Natural killer cell treated with Interleukin-12 subunit alpha and Interleukin-12 subunit beta and Interleukin-15 and Interleukin-18, amount 100 ng/mL, for 72 hours (primary cell): Measurements from ENCODE around the gene ETF1. TPM values are rescaled to one million over a fixed set of nuclear protein-coding genes. Genes with fewer than 3 reads are reported as not detected.

Experiments used
- ATAC-seq, 2 donors: fragments of 150-1000 bp; cut with Tn5 transposase in 1 of 2; sonication (Bioruptor Pico), chemical (Tn5 transposase) in 1 of 2; 2 replicates each; pipeline ENCODE4 v1.10.0; 2021
- DNase-seq: peaks from one replicate; pipeline ENCODE4 v3.0.0; 2022; ENCODE audit warnings: low spot score
- H3K27ac Mint-ChIP-seq, 2 donors: 1 replicate in 1 of 2; 2 replicates in 1 of 2; pipeline ENCODE4 v1.8.0; 2022; ENCODE audit warnings: mixed read lengths in 2 of 2, mild to moderate bottlenecking in 1 of 2, moderate library complexity in 1 of 2
- H3K27me3 Mint-ChIP-seq, 2 donors: 1 replicate in 1 of 2; 2 replicates in 1 of 2; pipeline ENCODE4 v1.8.0; 2022; ENCODE audit warnings: mixed read lengths in 2 of 2
- H3K36me3 Mint-ChIP-seq: one replicate; pipeline ENCODE4 v1.8.0; 2022; ENCODE audit warnings: mixed read lengths
- H3K4me1 Mint-ChIP-seq, 2 donors: 1 replicate in 1 of 2; 2 replicates in 1 of 2; pipeline ENCODE4 v1.8.0; 2022; ENCODE audit warnings: low read depth in 2 of 2, mixed read lengths in 2 of 2, mild to moderate bottlenecking in 1 of 2
- H3K4me3 Mint-ChIP-seq: one replicate; pipeline ENCODE4 v1.8.0; 2022; ENCODE audit warnings: mixed read lengths
- H3K9me3 Mint-ChIP-seq: 2 replicates; pipeline ENCODE4 v1.8.0; 2022; ENCODE audit warnings: mixed read lengths
- total RNA-seq, 2 donors: library from RNA; stranded (reverse); gene quantifications; one replicate each; pipeline ENCODE4 v1.2.3, GENCODE V29; 2022

ETF1 gene
- total RNA-seq, 2 donors from 2014 or later, result 150 to 167 TPM

DNA sequence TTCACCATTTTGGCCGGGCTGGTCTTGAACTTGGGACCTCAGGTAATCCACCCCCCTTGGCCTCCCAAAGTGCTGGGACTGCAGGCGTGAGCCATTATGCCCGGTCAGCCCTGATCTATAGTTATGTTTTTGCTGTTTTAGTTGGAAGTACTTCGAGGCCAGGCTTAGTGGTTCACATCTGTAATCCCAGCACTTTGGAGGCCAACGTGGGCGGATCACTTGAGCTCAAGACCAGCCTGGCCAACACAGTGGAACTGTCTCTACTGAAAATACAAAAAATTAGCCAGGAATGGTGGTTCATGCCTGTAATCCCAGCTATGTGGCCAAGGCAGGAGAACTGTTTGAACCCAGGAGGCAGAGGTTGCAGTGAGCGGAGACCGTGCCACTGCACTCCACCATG lies 30.2 kb upstream of the ETF1 start:
- peak overlapping the region; percentile 96 for H3K4me3 Mint-ChIP-seq
- peak overlapping the region; percentile 99 to 100 for H3K27ac Mint-ChIP-seq
- H3K27me3 Mint-ChIP-seq, result no peaks in the 10 kb centered on the region
- peaks cover 39% of the 10 kb centered on the region for H3K36me3 Mint-ChIP-seq
- no peaks in the 10 kb centered on the region for H3K9me3 Mint-ChIP-seq
- DNase-seq (no peak), ATAC-seq (no peak)
- peaks cover 33 to 42% of the 10 kb centered on the region in 2 donors for H3K4me1 Mint-ChIP-seq

DNA sequence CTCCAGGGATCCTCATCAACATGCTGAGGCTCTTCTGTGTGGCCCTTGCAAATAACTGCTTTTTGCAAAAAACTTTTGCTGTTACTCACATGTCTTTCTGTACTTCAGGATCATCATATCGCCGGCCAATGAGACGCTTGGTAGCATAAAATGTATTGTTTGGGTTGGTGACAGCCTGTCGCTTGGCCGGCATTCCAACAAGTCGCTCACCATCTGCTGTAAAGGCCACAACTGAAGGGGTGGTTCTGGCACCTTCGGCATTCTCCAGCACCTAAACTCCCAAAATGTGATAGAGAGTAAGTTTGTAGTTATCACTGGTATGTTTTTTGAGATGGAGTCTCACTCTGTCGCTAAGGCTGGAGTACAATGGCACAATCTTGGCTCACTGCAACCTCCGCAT lies 27.8 kb upstream of the ETF1 start:
- H3K4me3 Mint-ChIP-seq, result peak overlapping the region; percentile 20
- H3K27me3 Mint-ChIP-seq, result no peaks in the 10 kb centered on the region
- no peaks in the 10 kb centered on the region for H3K9me3 Mint-ChIP-seq
- no peak for ATAC-seq
- DNase-seq, result no peak
- peaks cover 51 to 57% of the 10 kb centered on the region in 2 donors for H3K4me1 Mint-ChIP-seq
- no peak overlapping the region for H3K27ac Mint-ChIP-seq
- peaks cover 56% of the 10 kb centered on the region for H3K36me3 Mint-ChIP-seq

DNA sequence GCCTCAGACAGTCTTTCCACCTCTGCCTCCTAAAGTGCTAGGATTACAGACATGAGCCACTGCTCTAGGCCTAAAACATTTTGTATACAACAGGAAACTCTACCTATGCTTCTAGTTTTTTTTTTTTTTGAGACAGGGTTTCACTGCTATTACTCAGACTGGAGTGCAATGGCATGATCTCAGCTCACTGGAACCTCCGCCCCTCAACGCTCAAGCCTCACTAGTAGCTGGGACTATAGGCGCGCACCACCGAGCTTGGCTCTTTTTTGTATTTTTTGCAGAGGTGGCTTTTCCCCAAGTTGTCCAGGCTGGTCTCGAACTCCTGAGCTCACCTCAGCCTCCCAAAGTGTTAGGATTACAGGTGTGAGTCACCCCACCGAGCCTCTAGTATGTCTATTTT lies 26.7 kb upstream of the ETF1 start:
- peaks cover 51 to 60% of the 10 kb centered on the region in 2 donors for H3K4me1 Mint-ChIP-seq
- no peak for ATAC-seq
- peaks cover 58% of the 10 kb centered on the region for H3K36me3 Mint-ChIP-seq
- H3K27ac Mint-ChIP-seq, result no peak overlapping the region
- no peaks in the 10 kb centered on the region for H3K9me3 Mint-ChIP-seq
- no peak for DNase-seq
- no peaks in the 10 kb centered on the region for H3K27me3 Mint-ChIP-seq
- H3K4me3 Mint-ChIP-seq, result peak overlapping the region; percentile 6

DNA sequence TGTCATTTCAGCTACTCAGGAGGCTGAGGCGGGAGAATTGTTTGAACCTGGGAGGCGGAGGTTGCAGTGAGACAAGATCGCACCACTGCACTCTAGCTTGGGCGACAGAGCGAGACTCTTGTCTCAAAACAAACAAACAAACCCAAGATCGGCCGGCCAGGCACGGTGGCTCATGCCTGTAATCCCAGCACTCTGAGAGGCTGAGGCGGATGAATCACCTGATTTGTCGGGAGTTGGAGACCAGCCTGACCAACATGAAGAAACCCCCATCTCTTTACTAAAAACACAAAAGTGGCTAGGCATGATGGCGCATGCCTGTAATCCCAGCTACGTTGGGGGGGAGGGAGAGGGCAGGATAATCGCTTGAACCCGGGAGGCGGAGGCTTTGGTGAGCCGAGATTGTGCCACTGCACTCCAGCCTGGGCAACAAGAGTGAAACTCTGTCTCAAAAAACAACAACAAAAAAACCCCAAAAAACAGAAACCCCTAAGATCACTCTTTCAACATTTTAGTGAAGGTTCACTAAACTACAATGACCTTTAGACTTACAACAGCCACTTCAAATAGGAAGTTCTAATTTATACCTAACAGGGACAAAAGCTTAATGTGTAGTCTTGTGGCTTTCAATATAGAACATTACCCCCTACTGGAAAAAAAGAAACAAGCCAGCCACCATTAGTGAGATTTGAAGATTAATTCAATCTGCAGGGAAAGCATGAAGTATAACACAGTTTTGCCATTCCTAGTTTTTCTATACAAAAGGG lies 25.2 kb upstream of the ETF1 start:
- Mint-ChIP-seq H3K9me3 (no peaks in the 10 kb centered on the region), H3K27ac (peak overlapping the region; percentile 88), H3K4me3 (peak overlapping the region; percentile 76), H3K4me1 (peaks cover 58 to 61% of the 10 kb centered on the region in 2 donors), H3K27me3 (no peaks in the 10 kb centered on the region), H3K36me3 (peaks cover 57% of the 10 kb centered on the region)
- ATAC-seq, result no peak
- no peak for DNase-seq

DNA sequence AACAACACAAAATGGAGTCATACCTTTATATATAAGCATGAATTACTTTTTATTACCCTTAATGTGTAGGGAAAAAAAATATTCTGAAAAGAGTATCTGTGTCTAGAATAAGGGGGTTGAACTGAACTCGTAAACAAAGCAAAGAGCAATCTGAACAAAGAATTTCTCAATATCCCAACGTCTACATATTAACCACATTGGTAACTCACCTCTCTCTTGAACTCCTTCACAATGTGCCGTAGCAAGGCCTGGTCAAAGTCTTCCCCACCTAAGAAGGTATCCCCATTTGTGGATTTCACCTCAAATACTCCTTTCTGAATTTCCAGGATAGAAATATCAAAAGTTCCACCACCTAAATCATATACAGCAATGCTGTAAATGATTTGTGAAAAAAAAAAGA lies 23.8 kb upstream of the ETF1 start:
- Mint-ChIP-seq H3K4me1 (peaks cover 57 to 58% of the 10 kb centered on the region in 2 donors), H3K9me3 (no peaks in the 10 kb centered on the region), H3K27ac (peak overlapping the region; percentile 88), H3K36me3 (peaks cover 51% of the 10 kb centered on the region), H3K27me3 (no peaks in the 10 kb centered on the region), H3K4me3 (peak overlapping the region; percentile 76)
- DNase-seq, result no peak
- no peak for ATAC-seq

DNA sequence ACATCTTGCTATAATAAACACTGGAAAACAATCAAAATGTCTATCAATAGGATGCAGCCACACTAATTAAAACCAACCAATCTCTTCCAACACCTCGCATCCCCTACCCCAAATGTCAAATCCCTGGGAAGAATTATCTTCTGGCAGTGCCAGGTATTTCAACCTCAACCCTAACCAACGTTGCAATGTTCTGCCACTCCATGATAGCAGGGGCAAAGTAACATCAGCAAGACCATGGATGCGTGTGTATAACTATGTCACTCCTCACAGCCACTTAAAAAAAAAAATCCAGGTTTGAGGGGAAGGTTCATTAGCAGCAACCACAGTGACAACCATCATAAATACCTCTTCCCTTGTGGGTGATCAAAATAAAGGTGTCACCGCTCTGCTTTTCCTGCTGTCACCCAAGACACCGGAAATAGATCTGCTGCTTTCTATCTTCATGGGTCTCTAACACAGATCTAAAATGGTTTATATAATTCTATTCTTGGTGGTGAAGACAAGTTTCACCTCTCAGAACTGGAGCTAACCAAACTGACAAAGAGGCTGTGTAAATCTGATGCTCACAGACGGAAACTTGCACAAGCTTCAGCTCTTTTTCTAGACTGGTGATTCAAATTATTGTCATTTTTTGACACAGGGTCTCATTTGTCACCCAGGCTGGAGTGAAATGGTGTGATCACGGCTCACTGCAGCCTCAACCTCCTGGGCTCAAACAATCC lies 22.2 kb upstream of the ETF1 start:
- H3K4me1 Mint-ChIP-seq, result peaks cover 59 to 71% of the 10 kb centered on the region in 2 donors
- H3K4me3 Mint-ChIP-seq, result peak overlapping the region; percentile 76
- peaks cover 59% of the 10 kb centered on the region for H3K36me3 Mint-ChIP-seq
- H3K9me3 Mint-ChIP-seq, result no peaks in the 10 kb centered on the region
- peak; percentile 91 to 92 for ATAC-seq
- H3K27me3 Mint-ChIP-seq, result no peaks in the 10 kb centered on the region
- peak overlapping the region; percentile 88 for H3K27ac Mint-ChIP-seq
- DNase-seq, result peak; percentile 66

DNA sequence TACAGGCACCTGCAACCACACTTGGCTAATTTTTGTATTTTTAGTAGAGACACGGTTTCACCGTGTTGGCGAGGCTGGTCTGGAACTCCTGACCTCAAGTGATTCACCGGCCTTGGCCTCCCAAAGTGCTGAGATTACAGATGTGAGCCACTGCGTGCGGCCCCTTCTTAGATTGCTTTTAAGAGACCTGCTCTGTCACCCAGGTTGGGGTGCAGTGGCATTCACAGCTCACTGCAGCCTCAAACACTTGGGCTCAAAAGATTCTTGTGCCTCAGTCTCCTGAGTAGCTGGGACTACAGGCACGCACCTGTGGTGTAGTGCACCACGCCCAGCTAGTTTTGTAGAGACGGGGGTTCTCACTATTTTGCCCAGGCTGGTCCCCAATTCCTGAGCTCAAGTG lies 21.2 kb upstream of the ETF1 start:
- peaks cover 67% of the 10 kb centered on the region for H3K36me3 Mint-ChIP-seq
- ATAC-seq (no peak), DNase-seq (no peak)
- peaks cover 64 to 78% of the 10 kb centered on the region in 2 donors for H3K4me1 Mint-ChIP-seq
- peak overlapping the region; percentile 88 for H3K27ac Mint-ChIP-seq
- H3K27me3 Mint-ChIP-seq, result no peaks in the 10 kb centered on the region
- no peaks in the 10 kb centered on the region for H3K9me3 Mint-ChIP-seq
- peak overlapping the region; percentile 76 for H3K4me3 Mint-ChIP-seq

DNA sequence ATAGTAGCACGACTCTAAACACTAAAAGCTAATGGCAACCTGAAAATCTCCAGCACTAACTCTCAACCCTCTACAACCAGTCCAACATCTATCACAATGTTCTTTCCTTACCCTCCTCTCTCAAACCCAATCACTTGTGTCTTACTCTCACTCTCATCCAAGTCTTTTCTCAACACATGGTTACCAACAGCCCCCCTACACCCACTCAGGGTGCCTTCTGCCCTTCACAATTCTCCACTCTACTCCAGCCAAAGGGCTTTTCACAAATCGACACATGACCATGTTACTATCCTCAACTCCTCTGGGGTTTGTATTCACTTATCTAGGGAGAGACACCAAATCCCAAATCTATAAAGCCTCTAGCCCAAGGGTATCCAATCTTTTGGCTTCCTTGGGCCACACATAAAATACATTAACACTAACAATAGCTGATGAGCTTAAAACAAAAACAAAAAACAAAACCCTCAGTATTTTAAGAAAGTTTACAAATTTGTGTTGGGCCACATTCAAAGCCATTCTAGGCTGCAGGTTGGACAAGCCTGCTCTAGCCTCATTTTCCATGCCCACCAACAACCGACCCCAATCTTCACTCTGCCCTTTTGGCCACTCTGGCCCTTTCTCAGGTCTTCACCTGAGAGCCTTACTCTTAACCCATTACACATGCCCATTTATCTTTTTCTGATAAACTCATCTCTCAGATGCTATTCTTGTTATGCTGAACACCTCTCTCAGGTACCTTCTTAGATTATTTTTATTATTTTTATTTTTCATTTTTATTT lies 20.5 kb upstream of the ETF1 start:
- peaks cover 64 to 78% of the 10 kb centered on the region in 2 donors for H3K4me1 Mint-ChIP-seq
- H3K27me3 Mint-ChIP-seq, result no peaks in the 10 kb centered on the region
- peak overlapping the region; percentile 34 for H3K4me3 Mint-ChIP-seq
- no peaks in the 10 kb centered on the region for H3K9me3 Mint-ChIP-seq
- ATAC-seq (no peak), DNase-seq (no peak)
- peaks cover 67% of the 10 kb centered on the region for H3K36me3 Mint-ChIP-seq
- H3K27ac Mint-ChIP-seq, result peak overlapping the region; percentile 82 to 88

DNA sequence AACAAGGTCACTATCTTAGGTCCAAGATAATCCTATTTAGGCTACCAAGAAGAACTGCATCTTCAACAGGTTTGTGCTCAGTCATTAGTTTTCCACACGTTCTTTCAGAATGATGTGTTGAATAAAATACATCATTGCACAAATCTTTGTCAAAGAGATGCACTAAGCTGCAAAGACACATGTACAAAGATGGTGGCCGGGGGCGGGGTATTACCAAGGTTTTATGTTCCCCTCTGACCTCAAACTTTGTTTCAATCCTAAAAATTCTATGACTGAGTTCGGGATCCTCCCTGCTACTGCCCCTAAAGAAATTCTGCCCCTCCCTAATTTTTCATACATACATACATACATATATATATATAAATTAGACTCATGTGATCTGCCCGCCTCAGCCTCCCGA lies 17.9 kb upstream of the ETF1 start:
- Mint-ChIP-seq H3K9me3 (no peaks in the 10 kb centered on the region), H3K36me3 (peaks cover 70% of the 10 kb centered on the region)
- no peak for ATAC-seq

DNA sequence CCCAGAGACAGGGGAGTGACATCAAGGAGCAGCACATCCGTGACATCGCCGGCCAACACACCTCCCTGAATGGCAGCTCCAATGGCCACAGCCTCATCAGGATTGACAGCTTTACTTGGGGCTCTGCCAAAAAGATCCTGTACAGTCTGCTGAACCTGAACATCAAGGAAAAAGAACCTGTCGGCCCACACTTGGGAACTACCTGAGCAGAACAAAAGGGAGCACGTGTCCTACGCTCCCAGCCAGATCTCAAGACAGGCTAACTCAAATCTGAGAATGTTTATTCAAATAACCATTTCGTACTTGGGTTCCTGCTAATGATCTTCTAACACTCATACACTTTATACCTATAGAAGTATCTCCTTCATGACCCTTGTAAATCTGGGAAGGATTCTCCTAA lies 16.9 kb upstream of the ETF1 start:
- no peaks in the 10 kb centered on the region for H3K9me3 Mint-ChIP-seq
- DNase-seq (no peak), ATAC-seq (no peak)
- peak overlapping the region; percentile 38 to 62 for H3K27ac Mint-ChIP-seq
- H3K4me3 Mint-ChIP-seq, result no peak overlapping the region
- H3K4me1 Mint-ChIP-seq, result peaks cover 36 to 59% of the 10 kb centered on the region in 2 donors
- H3K36me3 Mint-ChIP-seq, result peaks cover 69% of the 10 kb centered on the region
- H3K27me3 Mint-ChIP-seq, result no peaks in the 10 kb centered on the region

More for the DNA sequence above, 17.9 kb upstream of the ETF1 start:
- H3K4me1 Mint-ChIP-seq, result peaks cover 43 to 67% of the 10 kb centered on the region in 2 donors
- H3K27me3 Mint-ChIP-seq, result no peaks in the 10 kb centered on the region
- H3K4me3 Mint-ChIP-seq, result no peak overlapping the region
- DNase-seq, result no peak
- H3K27ac Mint-ChIP-seq, result peak overlapping the region; percentile 36 to 38

DNA sequence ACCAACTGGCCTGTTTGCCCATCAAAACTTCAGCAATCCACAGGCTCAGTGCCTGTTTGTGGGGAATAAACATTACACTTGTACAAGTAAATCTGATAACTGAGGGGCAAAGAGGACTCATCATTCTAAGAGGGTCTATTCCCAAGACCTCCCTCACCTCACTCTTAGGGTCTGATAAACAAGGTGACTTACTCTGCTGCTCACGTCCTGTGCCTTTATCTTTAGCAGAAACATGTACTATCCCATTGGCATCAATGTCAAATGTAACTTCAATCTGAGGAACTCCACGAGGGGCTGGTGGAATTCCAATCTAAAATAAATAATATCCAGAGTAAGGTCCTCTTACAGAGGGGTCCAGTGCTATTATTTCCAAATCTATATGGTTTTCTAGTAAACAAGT lies 14.6 kb upstream of the ETF1 start:
- DNase-seq (no peak), ATAC-seq (no peak)
- Mint-ChIP-seq H3K27ac (peak overlapping the region in 1 of 2 donors; percentile 17), H3K36me3 (peaks cover 67% of the 10 kb centered on the region), H3K9me3 (no peaks in the 10 kb centered on the region), H3K4me1 (peaks cover 22 to 41% of the 10 kb centered on the region in 2 donors), H3K27me3 (no peaks in the 10 kb centered on the region), H3K4me3 (no peak overlapping the region)

DNA sequence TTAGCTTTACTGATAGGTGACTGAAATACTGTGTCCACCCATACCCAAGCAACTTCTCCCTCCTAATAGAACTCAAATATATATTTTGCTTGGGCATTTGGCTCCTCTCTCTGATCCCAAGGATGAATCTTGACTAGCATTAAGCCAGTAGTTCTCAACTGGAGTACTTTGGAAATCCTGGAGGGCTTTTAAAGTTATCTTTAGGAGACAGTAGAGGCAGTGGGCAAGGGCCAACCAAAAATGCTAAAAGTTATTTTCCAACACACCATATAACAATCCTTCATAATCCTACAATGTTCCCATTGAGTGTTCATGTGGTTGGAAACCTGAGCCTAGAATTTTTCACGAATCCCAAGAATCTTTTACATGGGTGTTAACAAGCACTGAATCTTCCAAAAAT lies 11.1 kb upstream of the ETF1 start:
- H3K27me3 Mint-ChIP-seq, result no peaks in the 10 kb centered on the region
- DNase-seq, result no peak
- H3K36me3 Mint-ChIP-seq, result peaks cover 44% of the 10 kb centered on the region
- peak overlapping the region; percentile 10 to 50 for H3K27ac Mint-ChIP-seq
- H3K4me1 Mint-ChIP-seq, result peaks cover 21 to 24% of the 10 kb centered on the region in 2 donors
- no peak for ATAC-seq
- no peak overlapping the region for H3K4me3 Mint-ChIP-seq
- H3K9me3 Mint-ChIP-seq, result no peaks in the 10 kb centered on the region

DNA sequence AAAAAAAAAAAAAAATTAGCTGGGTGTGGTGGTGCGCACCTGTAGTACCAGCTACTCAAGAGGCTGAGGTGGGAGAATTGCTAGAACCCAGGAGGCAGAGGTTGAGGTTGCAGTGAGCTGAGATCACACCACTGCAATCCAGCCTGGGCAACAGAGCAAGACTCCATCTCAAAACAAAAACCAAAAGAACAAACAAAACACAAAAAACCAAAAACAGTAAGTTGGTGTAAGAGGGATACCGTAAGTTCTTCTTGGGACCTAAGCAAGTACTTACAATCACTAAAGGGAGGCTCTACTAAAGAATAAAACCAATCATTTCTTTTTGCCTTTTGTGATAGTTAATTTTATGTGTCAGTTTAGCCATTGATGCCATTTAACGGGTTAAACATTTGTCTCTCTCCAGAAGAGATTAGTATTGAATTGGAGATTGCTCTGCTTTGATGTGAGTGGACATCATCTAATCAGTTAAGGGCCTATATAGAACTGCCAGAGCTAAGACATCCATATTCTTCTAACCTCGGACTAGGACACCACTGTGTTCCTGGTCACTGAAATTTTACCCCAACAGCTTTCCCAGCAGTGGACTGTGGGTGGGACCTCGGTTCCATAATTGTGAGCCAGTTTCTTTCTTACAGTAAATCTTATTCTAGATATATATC lies 10.5 kb upstream of the ETF1 start:
- peaks cover 38% of the 10 kb centered on the region for H3K36me3 Mint-ChIP-seq
- no peak for DNase-seq
- no peaks in the 10 kb centered on the region for H3K9me3 Mint-ChIP-seq
- H3K27me3 Mint-ChIP-seq, result no peaks in the 10 kb centered on the region
- peak overlapping the region in 1 of 2 donors; percentile 10 for H3K27ac Mint-ChIP-seq
- no peak overlapping the region for H3K4me3 Mint-ChIP-seq
- no peak for ATAC-seq
- peaks cover 18 to 22% of the 10 kb centered on the region in 2 donors for H3K4me1 Mint-ChIP-seq
